HepG2 (cell line): ENCODE data around the gene OXGR1. TPM values are rescaled to one million over a fixed set of nuclear protein-coding genes. Genes with fewer than 3 reads are reported as not detected.

Experiments
- ATAC-seq: fragments of 200-7000 bp; cut with Tn5 transposase; 3 replicates; pipeline ENCODE4 v1.9.1; 2020; ENCODE audit warnings: mild to moderate bottlenecking, moderate library complexity
- BruUV-seq: library from RNA; stranded (reverse); fragments of 400-500 nt; replicated peaks from 2 replicates; lab custom pipeline; 2021; lab: Mats Ljungman, UMichigan
- CTCF ChIA-PET: fragments of 300-600 bp; formaldehyde crosslinking; extraction: SDS; loops from one replicate; lab custom pipeline; 2021; ENCODE audit warnings: low total read pairs, inconsistent platforms, low intra/inter-chr PET ratio; lab: Yijun Ruan, JAX
- POLR2A ChIA-PET: fragments of 350-600 bp; sonication (Branson Sonifier 250); formaldehyde crosslinking; loops from one replicate; lab custom pipeline; 2020; ENCODE audit warnings: antibody characterized with exemption, inconsistent platforms; lab: Yijun Ruan, JAX
- DNase-seq: peaks from one replicate; pipeline ENCODE4 v3.0.0-alpha.2; 2015; ENCODE audit warnings: low spot score
- FAIRE-seq: peaks from 3 replicates; lab custom pipeline; 2011; peaks lifted over from hg19 to GRCh38; lab: Jason Lieb, UNC
- H2AFZ ChIP-seq: one replicate; pipeline ENCODE4 v1.6.1; 2011; ENCODE audit warnings: low read length, inconsistent platforms
- H3K27ac ChIP-seq: fragments of 300-600 bp; 3 replicates; pipeline ENCODE4 v1.8.0; 2011; ENCODE audit warnings: mixed run types, mild to moderate bottlenecking, mixed read lengths, low read length, inconsistent platforms; ENCODE audit not compliant: insufficient read depth; ENCODE audit errors: extremely low read length
- H3K27me3 ChIP-seq, 2 experiments: fragments of 200-600 bp in 1 of 2; 2 replicates in 1 of 2; 3 replicates in 1 of 2; pipeline versions ENCODE4 v1.6.0 to v1.8.0; 2011; ENCODE audit warnings: low read length in 2 of 2, mild to moderate bottlenecking in 2 of 2, moderate library complexity in 2 of 2, inconsistent platforms in 1 of 2; ENCODE audit not compliant: insufficient read depth in 2 of 2, control insufficient read depth in 1 of 2
- H3K36me3 ChIP-seq, 2 experiments: fragments of 200-600 bp in 1 of 2; replicated peaks in 1 of 2; 2 replicates in 1 of 2; 3 replicates in 1 of 2; pipeline versions ENCODE4 v1.5.1 to v1.8.0; 2011; ENCODE audit warnings: low read length in 2 of 2, inconsistent platforms in 1 of 2; ENCODE audit not compliant: insufficient read depth in 2 of 2, control insufficient read depth in 1 of 2
- H3K4me1 ChIP-seq: 2 replicates; pipeline ENCODE4 v1.5.1; 2012; ENCODE audit warnings: low read length, inconsistent platforms; ENCODE audit not compliant: insufficient read depth
- H3K4me2 ChIP-seq: 2 replicates; pipeline ENCODE4 v1.6.0; 2011; ENCODE audit warnings: low read depth, low read length, inconsistent platforms
- H3K4me3 ChIP-seq, 3 experiments: fragments of 200-600 bp in 1 of 3; sonication (generic), shearing (Covaris generic) in 1 of 3; replicated peaks in 1 of 3; 2 replicates each; pipeline ENCODE4 v1.5.1; 2011 to 2016; ENCODE audit warnings: low read length in 3 of 3, inconsistent platforms in 2 of 3, low read depth in 2 of 3, mild to moderate bottlenecking in 2 of 3, control low read depth in 1 of 3, mixed read lengths in 1 of 3; ENCODE audit not compliant: insufficient read depth in 1 of 3
- H3K79me2 ChIP-seq: one replicate; pipeline ENCODE4 v1.6.1; 2011; ENCODE audit warnings: low read length, inconsistent platforms; ENCODE audit not compliant: insufficient read depth
- H3K9ac ChIP-seq: 2 replicates; pipeline ENCODE4 v1.6.0; 2011; ENCODE audit warnings: mild to moderate bottlenecking, low read depth, low read length, inconsistent platforms; ENCODE audit not compliant: insufficient read depth
- H3K9me3 ChIP-seq: 2 replicates; pipeline ENCODE4 v1.5.1; 2012; ENCODE audit warnings: mild to moderate bottlenecking, low read length
- H4K20me1 ChIP-seq: 2 replicates; pipeline ENCODE4 v1.6.0; 2011; ENCODE audit warnings: inconsistent platforms, mild to moderate bottlenecking, low read length, moderate library complexity; ENCODE audit not compliant: insufficient read depth
- TAF15 ChIP-seq: fragments of 200-400 bp; formaldehyde crosslinking; IDR thresholded peaks from one replicate; pipeline ENCODE4 v1.6.1; 2018; ENCODE audit warnings: mild to moderate bottlenecking, low read depth, low read length; ENCODE audit not compliant: poor library complexity, severe bottlenecking
- TARDBP ChIP-seq: sonication (generic); formaldehyde crosslinking; IDR thresholded peaks from 2 replicates; pipeline ENCODE4 v1.8.0; 2022; ENCODE audit warnings: mild to moderate bottlenecking, missing genetic modification reagents
- ZNF275 ChIP-seq: sonication (generic); formaldehyde crosslinking; IDR thresholded peaks from 2 replicates; pipeline ENCODE4 v1.8.0; 2022; ENCODE audit warnings: missing genetic modification reagents, mild to moderate bottlenecking, inconsistent platforms, borderline replicate concordance
- ZNF589 ChIP-seq: sonication (generic); formaldehyde crosslinking; conservative IDR thresholded peaks from 2 replicates; pipeline ENCODE4 v1.8.0; 2022; ENCODE audit warnings: mild to moderate bottlenecking, moderate library complexity, missing genetic modification reagents
- ZNF792 ChIP-seq: IDR thresholded peaks from 2 replicates; pipeline ENCODE4 v1.6.1; 2016
- WGBS: methylation state at CpG from one replicate; pipeline ENCODE4 v1.1.6; 2017; ENCODE audit warnings: low lambda C conversion rate; 5-methylcytosine and 5-hydroxymethylcytosine counted together
- in situ Hi-C: cut with HindIII; loops from 2 replicates; pipeline ENCODE4 v1.10.0; 2017; ENCODE audit warnings: low pct_unique_long_range_greater_than_20kb; ENCODE audit not compliant: extremely low pct_ligation_motif_present
- intact Hi-C: fragments of 100-400 bp; cut with micrococcal nuclease; formaldehyde crosslinking; loops from one replicate; pipeline ENCODE4 v1.10.0; 2022; ENCODE audit not compliant: unreplicated experiment
- polyA plus RNA-seq, 8 experiments: library from polyadenylated mRNA; depleted of rRNA in 3 of 8; stranded (reverse) in 7 of 8; unstranded in 1 of 8; fragments of >200 nt; fragmentation: Illumina TruSeq in 4 of 8; extraction: Trizol in 4 of 8; gene quantifications; 2 replicates each; pipeline versions ENCODE4 v1.2.1 to v1.2.3, GENCODE V29; 2011 to 2016; ENCODE audit warnings: low read depth in 4 of 8, missing spikeins in 1 of 8, mixed read lengths in 1 of 8; ENCODE audit not compliant: insufficient read depth in 1 of 8
- total RNA-seq, 5 experiments: library from RNA; depleted of rRNA; stranded (reverse); fragments of >200 nt; fragmentation: Illumina TruSeq; extraction: Trizol; gene quantifications; 2 replicates each; pipeline ENCODE4 v1.2.3, GENCODE V29; 2016; ENCODE audit warnings: low read depth in 1 of 5

Gene OXGR1
- total and polyA plus RNA-seq, 2 of the 13 experiments (the other 11 are each of a cell fraction or from before 2014, with no cell fraction given) = not detected

GRCh38 chr13:97012251-97013048, 18.2 kb upstream of the OXGR1 start:
- WGBS = 19% methylated on average over 7 of the region's 7 CpGs
- H3K27me3 ChIP-seq = peaks cover 0 to 10% of the 10 kb centered on the region in 2 experiments; a peak in 1 of 5 replicates
- no peak for DNase-seq
- H4K20me1 ChIP-seq = no peaks in the 10 kb centered on the region
- ChIA-PET POLR2A (no interaction called here), CTCF (no interaction called here)
- no peak for FAIRE-seq
- H3K36me3 ChIP-seq = no peaks in the 10 kb centered on the region
- no peak overlapping the region for H3K4me2 ChIP-seq
- H2AFZ ChIP-seq = no peak overlapping the region
- intact Hi-C loops (loop anchor here (10.0 kb wide), 1 partner anchor 562 kb away; no protein-coding TSS in a partner anchor), in situ Hi-C loops (loop anchor here (25.0 kb wide), 1 partner anchor 800 kb away; no protein-coding TSS in a partner anchor)
- ATAC-seq = no peak
- TF ChIP-seq ZNF275 (CRISPR knock-in tag) (no peak), TAF15 (no peak), TARDBP (CRISPR knock-in tag) (no peak), ZNF589 (CRISPR knock-in tag) (no peak), ZNF792 (no peak)
- H3K27ac ChIP-seq = no peak overlapping the region
- no peaks in the 10 kb centered on the region for H3K9me3 ChIP-seq
- no peak overlapping the region for H3K9ac ChIP-seq
- no peaks in the 10 kb centered on the region for H3K4me1 ChIP-seq
- no TSS peak for BruUV-seq
- no peak overlapping the region for H3K4me3 ChIP-seq
- no peaks in the 10 kb centered on the region for H3K79me2 ChIP-seq
